Measurements from ENCODE around the gene NT5DC1.
A peak's percentile ranks its signal among the peaks of the same experiment; 100 is the strongest.

The NT5DC1 gene

DNA sequence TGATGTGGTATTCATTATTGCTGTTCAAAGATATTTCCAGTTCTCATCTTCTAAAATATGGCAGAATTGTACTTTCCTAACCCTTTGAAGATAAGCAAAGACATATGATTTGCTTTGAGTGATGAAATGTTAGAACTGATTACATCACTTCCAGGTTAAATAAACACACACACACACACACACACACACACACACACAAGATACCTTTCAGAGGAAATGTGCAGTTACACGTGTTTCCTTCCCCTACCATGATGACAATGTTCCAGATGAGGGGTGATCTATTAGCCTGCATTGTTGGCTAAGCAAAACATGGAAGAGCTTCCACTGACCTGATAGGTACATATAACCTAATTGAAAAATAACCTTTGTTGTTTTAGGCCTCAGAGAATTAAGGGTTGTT, 28.3 kb upstream of the NT5DC1 start:
- Histone ChIP-seq H3K4me3 (ENCODE audit: low read depth, low read length) (no peak overlapping the region), H3K9me3 (ENCODE audit: control insufficient read depth, insufficient read depth, low read depth, low read length) (no peaks in the 10 kb centered on the region), H3K36me3 (ENCODE audit: control insufficient read depth in 2 of 2, insufficient read depth in 1 of 2, low read length in 2 of 2) (no peaks in the 10 kb centered on the region), H3K27ac (ENCODE audit: extremely low read depth, low read depth, low read length) (no peak overlapping the region), H3K4me1 (ENCODE audit: control insufficient read depth, insufficient read depth, low read length) (peaks cover 7% of the 10 kb centered on the region; the same call in 1 of the 2 replicates)
- ChIA-PET POLR2A (no interaction called here), CTCF (no interaction called here)
- TF ChIP-seq ZNF26 (tag by site-specific recombination; IDR thresholded peaks at IDR 0.05) (peak; percentile 43; the same call in 1 of the 2 replicates), ZNF335 (tag by site-specific recombination; conservative IDR thresholded peaks at IDR 0.05) (peak; percentile 25; the same call in 1 of the 2 replicates), ZNF548 (tag by site-specific recombination; IDR thresholded peaks at IDR 0.05) (0 out of 2 replicates have a peak, but pooled peaks have one; percentile 31), TRIM28 (IDR thresholded peaks at IDR 0.05; ENCODE audit: borderline replicate concordance, low read length) (peak; percentile 38; the same call in 1 of the 2 replicates), ZNF112 (tag by site-specific recombination; IDR thresholded peaks at IDR 0.05) (peak; percentile 68; the same call in 1 of the 2 replicates), PBX3 (CRISPR knock-in tag; IDR thresholded peaks at IDR 0.05) (no peak), ZSCAN23 (tag by site-specific recombination; IDR thresholded peaks at IDR 0.05) (no peak), BCL6B (tag by site-specific recombination; IDR thresholded peaks at IDR 0.05) (peak; percentile 69), ZNF629 (tag by site-specific recombination; IDR thresholded peaks at IDR 0.05) (0 out of 2 replicates have a peak, but pooled peaks have one; percentile 26), ZNF169 (tag by site-specific recombination; IDR thresholded peaks at IDR 0.05) (peak; percentile 82; the same call in 1 of the 2 replicates), ZNF394 (tag by site-specific recombination; IDR thresholded peaks at IDR 0.05; ENCODE audit: borderline replicate concordance) (no peak), SALL2 (tag by site-specific recombination; IDR thresholded peaks at IDR 0.05; ENCODE audit: borderline replicate concordance) (0 out of 2 replicates have a peak, but pooled peaks have one; percentile 54), YY2 (tag by site-specific recombination; IDR thresholded peaks at IDR 0.05) (peak; percentile 73), ZNF157 (tag by site-specific recombination; IDR thresholded peaks at IDR 0.05) (0 out of 2 replicates have a peak, but pooled peaks have one; percentile 19), ZNF341 (tag by site-specific recombination; IDR thresholded peaks at IDR 0.05; ENCODE audit: low read depth) (no peak)
- TF ChIP-seq, protein P1, sequence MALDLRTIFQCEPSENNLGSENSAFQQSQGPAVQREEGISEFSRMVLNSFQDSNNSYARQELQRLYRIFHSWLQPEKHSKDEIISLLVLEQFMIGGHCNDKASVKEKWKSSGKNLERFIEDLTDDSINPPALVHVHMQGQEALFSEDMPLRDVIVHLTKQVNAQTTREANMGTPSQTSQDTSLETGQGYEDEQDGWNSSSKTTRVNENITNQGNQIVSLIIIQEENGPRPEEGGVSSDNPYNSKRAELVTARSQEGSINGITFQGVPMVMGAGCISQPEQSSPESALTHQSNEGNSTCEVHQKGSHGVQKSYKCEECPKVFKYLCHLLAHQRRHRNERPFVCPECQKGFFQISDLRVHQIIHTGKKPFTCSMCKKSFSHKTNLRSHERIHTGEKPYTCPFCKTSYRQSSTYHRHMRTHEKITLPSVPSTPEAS (tag by site-specific recombination; IDR thresholded peaks at IDR 0.05), result peak; percentile 92
- TF ChIP-seq, protein P2, sequence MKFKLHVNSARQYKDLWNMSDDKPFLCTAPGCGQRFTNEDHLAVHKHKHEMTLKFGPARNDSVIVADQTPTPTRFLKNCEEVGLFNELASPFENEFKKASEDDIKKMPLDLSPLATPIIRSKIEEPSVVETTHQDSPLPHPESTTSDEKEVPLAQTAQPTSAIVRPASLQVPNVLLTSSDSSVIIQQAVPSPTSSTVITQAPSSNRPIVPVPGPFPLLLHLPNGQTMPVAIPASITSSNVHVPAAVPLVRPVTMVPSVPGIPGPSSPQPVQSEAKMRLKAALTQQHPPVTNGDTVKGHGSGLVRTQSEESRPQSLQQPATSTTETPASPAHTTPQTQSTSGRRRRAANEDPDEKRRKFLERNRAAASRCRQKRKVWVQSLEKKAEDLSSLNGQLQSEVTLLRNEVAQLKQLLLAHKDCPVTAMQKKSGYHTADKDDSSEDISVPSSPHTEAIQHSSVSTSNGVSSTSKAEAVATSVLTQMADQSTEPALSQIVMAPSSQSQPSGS (tag by site-specific recombination; IDR thresholded peaks at IDR 0.05; ENCODE audit: low read depth), result peak; percentile 68
- TF ChIP-seq, protein P3, sequence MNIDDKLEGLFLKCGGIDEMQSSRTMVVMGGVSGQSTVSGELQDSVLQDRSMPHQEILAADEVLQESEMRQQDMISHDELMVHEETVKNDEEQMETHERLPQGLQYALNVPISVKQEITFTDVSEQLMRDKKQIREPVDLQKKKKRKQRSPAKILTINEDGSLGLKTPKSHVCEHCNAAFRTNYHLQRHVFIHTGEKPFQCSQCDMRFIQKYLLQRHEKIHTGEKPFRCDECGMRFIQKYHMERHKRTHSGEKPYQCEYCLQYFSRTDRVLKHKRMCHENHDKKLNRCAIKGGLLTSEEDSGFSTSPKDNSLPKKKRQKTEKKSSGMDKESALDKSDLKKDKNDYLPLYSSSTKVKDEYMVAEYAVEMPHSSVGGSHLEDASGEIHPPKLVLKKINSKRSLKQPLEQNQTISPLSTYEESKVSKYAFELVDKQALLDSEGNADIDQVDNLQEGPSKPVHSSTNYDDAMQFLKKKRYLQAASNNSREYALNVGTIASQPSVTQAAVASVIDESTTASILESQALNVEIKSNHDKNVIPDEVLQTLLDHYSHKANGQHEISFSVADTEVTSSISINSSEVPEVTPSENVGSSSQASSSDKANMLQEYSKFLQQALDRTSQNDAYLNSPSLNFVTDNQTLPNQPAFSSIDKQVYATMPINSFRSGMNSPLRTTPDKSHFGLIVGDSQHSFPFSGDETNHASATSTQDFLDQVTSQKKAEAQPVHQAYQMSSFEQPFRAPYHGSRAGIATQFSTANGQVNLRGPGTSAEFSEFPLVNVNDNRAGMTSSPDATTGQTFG (tag by site-specific recombination; IDR thresholded peaks at IDR 0.05; ENCODE audit: borderline replicate concordance), result 0 out of 2 replicates have a peak, but pooled peaks have one; percentile 55
- TF ChIP-seq, protein P4, sequence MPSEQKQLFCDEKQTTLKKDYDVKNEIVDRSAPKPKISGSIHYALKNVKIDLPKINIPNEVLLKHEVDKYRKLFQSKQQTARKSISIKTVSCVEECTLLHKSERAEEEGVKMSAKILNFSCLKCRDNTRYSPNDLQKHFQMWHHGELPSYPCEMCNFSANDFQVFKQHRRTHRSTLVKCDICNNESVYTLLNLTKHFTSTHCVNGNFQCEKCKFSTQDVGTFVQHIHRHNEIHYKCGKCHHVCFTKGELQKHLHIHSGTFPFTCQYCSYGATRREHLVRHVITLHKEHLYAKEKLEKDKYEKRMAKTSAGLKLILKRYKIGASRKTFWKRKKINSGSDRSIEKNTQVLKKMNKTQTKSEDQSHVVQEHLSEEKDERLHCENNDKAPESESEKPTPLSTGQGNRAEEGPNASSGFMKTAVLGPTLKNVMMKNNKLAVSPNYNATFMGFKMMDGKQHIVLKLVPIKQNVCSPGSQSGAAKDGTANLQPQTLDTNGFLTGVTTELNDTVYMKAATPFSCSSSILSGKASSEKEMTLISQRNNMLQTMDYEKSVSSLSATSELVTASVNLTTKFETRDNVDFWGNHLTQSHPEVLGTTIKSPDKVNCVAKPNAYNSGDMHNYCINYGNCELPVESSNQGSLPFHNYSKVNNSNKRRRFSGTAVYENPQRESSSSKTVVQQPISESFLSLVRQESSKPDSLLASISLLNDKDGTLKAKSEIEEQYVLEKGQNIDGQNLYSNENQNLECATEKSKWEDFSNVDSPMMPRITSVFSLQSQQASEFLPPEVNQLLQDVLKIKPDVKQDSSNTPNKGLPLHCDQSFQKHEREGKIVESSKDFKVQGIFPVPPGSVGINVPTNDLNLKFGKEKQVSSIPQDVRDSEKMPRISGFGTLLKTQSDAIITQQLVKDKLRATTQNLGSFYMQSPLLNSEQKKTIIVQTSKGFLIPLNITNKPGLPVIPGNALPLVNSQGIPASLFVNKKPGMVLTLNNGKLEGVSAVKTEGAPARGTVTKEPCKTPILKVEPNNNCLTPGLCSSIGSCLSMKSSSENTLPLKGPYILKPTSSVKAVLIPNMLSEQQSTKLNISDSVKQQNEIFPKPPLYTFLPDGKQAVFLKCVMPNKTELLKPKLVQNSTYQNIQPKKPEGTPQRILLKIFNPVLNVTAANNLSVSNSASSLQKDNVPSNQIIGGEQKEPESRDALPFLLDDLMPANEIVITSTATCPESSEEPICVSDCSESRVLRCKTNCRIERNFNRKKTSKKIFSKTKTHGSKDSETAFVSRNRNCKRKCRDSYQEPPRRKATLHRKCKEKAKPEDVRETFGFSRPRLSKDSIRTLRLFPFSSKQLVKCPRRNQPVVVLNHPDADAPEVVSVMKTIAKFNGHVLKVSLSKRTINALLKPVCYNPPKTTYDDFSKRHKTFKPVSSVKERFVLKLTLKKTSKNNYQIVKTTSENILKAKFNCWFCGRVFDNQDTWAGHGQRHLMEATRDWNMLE (tag by site-specific recombination; conservative IDR thresholded peaks at IDR 0.05; ENCODE audit: low read depth), result 0 out of 2 replicates have a peak, but pooled peaks have one; percentile 40
- TF ChIP-seq, protein P5, sequence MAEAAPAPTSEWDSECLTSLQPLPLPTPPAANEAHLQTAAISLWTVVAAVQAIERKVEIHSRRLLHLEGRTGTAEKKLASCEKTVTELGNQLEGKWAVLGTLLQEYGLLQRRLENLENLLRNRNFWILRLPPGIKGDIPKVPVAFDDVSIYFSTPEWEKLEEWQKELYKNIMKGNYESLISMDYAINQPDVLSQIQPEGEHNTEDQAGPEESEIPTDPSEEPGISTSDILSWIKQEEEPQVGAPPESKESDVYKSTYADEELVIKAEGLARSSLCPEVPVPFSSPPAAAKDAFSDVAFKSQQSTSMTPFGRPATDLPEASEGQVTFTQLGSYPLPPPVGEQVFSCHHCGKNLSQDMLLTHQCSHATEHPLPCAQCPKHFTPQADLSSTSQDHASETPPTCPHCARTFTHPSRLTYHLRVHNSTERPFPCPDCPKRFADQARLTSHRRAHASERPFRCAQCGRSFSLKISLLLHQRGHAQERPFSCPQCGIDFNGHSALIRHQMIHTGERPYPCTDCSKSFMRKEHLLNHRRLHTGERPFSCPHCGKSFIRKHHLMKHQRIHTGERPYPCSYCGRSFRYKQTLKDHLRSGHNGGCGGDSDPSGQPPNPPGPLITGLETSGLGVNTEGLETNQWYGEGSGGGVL (tag by site-specific recombination; IDR thresholded peaks at IDR 0.05), result peak; percentile 78
